Kidney epithelial cell (primary cell): Measurements from ENCODE around the gene DIRAS3. TPM values are rescaled to one million over a fixed set of nuclear protein-coding genes. Genes with fewer than 3 reads are reported as not detected.

ENCODE experiments used
- DNase-seq: peaks from one replicate; pipeline ENCODE4 v3.0.0-alpha.2; 2010; ENCODE audit warnings: low read depth
- H3K27me3 ChIP-seq: 2 replicates; pipeline ENCODE4 v1.6.0; 2011; ENCODE audit warnings: low read length; ENCODE audit not compliant: control insufficient read depth, insufficient read depth
- H3K36me3 ChIP-seq: 2 replicates; pipeline ENCODE4 v1.5.1; 2011; ENCODE audit warnings: low read length; ENCODE audit not compliant: control insufficient read depth, insufficient read depth
- H3K4me3 ChIP-seq: 2 replicates; pipeline ENCODE4 v1.5.1; 2011; ENCODE audit warnings: low read depth, mild to moderate bottlenecking, control low read depth, low read length
- CTCF ChIP-seq: IDR thresholded peaks from 2 replicates; pipeline ENCODE4 v1.5.1; 2011; ENCODE audit warnings: mild to moderate bottlenecking, moderate library complexity, low read length, control low read depth, inconsistent platforms; ENCODE audit not compliant: insufficient read depth, poor library complexity, severe bottlenecking
- total RNA-seq: library from RNA; depleted of rRNA; stranded (reverse); fragments of >200 nt; gene quantifications from 2 replicates; pipeline ENCODE4 v1.2.3, GENCODE V29; 2015

Gene DIRAS3
- total RNA-seq, 1 donor from 2014 or later: 0.38 TPM

GRCh38 chr1:68000191-68000590, 50.2 kb downstream of the DIRAS3 start:
- no peak for DNase-seq
- Histone ChIP-seq H3K4me3 (no peak overlapping the region), H3K27me3 (no peaks in the 10 kb centered on the region), H3K36me3 (no peaks in the 10 kb centered on the region)
- TF ChIP-seq CTCF: no peak

- Histone ChIP-seq H3K36me3 (no peaks in the 10 kb centered on the region), H3K27me3 (no peaks in the 10 kb centered on the region), H3K4me3 (no peak overlapping the region)
- no peak for DNase-seq
- no peak for TF ChIP-seq CTCF
These were observed 52.7 kb downstream of the DIRAS3 start for GRCh38 chr1:67997746-67998145.

Other genes with a start within 250 kb of the DIRAS3 start
- 75.9 and 85.7 TPM in 2 replicates for gene GNG12, start 217.2 kb downstream of the DIRAS3 start, total RNA-seq
- 39.2 and 55.0 TPM in 2 replicates for gene WLS, start 181.9 kb upstream of the DIRAS3 start, total RNA-seq